Left cardiac atrium (tissue), 4 donors: ENCODE measurements around the gene CENPO. TPM values are rescaled to one million over a fixed set of nuclear protein-coding genes. Genes with fewer than 3 reads are reported as not detected.
"Not testable (repeated sequence)": the region's sequence is repeated elsewhere in the genome, so short reads cannot be mapped to it uniquely, and the experiment has no call there.

Source experiments
- ATAC-seq, 2 donors: fragments of 200-7000 bp; cut with Tn5 transposase; one replicate each; pipeline ENCODE4 v1.9.1; 2020; ENCODE audit warnings: mild to moderate bottlenecking in 2 of 2, moderate library complexity in 2 of 2
- DNase-seq: peaks from one replicate; pipeline ENCODE4 v3.0.0-alpha.2; 2020
- intact Hi-C, 2 donors: fragments of 100-400 bp; cut with DNase I; formaldehyde crosslinking; loops; one replicate each; pipeline versions ENCODE4 v1.14.1 to v1.15.1; 2022 to 2023
- total RNA-seq, 2 donors: library from RNA; stranded (reverse); fragmentation: NEBNext Ultra II Directional; extraction: Animal tissue kit (Norgen Biotek cat#: 25700); gene quantifications; one replicate each; pipeline ENCODE4 v1.2.1, GENCODE V29; 2021
- donor health status: DM: no; HTN: yes; CAD: no.
- donor health status: DM: no; HTN: yes; CAD: no; lungs with severe emphysema.
- donor health status: DM: yes; HTN: yes; CAD: no.
- donor health status: Dilated cardiomyopathy.

Gene CENPO
- total RNA-seq, 2 donors from 2014 or later: 3.0 to 4.2 TPM

DNA sequence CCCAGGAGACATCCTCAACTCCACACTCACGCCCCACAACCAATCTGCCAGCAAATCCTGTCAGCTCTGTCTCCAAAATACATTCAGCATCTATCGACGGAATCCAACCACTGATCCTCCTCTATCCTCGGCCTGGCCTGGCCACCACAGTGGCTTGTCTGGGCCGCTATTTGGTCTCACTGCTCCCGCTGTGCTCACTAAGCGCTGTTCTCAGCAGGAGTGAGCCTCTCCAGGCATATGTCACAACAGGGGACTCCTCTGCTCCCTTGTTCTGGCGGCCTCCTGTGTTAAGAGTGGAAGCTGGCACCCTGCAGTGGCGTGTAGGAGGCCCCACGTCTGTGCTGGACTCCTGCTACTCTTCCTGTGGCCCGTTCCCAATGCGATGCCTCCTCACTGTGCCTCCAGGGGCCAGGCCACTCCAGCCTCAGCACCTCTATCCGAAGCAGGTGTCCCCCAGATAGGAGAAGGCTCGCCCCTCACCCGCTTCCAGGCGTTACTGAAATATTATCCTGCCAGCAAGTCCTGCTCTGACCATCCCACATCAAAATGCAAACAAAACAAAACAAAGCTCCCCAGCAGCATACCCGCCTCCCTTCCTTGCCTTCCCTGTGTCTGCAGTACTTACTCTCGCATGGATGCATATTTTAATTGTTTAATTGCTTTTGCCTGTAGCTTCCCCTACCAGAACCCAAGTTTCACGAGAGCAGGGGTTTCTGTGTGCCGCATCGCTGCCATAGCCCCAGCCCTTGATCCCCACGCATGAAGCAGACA is 39.9 kb downstream of the CENPO start:
- ATAC-seq (no peak), DNase-seq (no peak)
- intact Hi-C loops: loop anchor here in 1 of 2 donors (10.0 kb wide), 1 partner anchor 362 kb away; no protein-coding TSS in a partner anchor

DNA sequence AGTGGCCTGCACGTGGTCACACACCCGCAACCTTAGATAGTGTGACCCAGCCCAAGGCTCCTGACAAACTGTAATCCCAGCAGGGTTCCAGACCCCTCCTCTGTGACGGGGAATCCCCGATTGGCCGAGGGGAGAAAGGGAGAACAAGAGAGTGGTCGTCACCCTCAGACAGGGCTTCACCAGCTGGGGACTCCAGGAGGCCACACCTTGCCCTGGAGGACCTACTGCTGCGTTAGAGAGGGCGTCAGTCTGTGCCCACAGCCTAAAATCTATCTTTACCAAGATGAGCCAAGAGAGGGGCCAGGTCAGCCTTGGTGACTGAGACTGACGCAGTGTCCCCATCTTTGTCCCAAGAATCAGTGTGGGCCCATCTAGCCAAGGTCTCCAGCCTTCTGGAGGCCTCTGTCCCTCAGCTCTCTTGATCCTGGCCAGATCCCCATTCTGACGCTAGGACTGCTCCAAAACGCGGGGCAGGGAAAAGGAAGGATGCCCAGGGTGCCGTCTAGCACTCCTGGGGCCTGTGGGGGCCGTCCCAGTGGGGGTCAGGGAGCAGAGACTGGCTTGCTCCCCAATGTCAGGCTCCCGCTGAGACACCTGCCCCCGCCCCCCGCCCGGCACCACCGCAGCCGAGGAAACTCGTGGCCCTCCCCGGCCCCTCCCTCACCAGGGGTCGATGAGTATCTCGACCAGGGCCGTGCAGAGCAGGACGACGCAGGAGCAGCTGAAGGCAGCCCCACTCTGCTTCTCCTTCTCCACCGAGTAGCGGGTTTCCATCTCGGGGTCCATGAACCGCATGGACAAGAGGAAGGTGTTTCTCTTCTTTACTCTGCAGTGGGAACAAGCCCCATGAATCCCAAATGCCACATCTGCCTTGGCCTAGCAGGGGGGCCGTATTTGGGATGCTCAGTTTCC is 40.9 kb downstream of the CENPO start:
- DNase-seq (no peak), ATAC-seq (no peak)
- intact Hi-C loops: loop anchor here in 1 of 2 donors (10.0 kb wide), 1 partner anchor 361 kb away; no protein-coding TSS in a partner anchor

GRCh38 chr2:24834733-24835395 is 41.6 kb downstream of the CENPO start:
- intact Hi-C loops: loop anchor here in 1 of 2 donors (10.0 kb wide), 1 partner anchor 360 kb away; no protein-coding TSS in a partner anchor
- no peak for ATAC-seq
- no peak for DNase-seq

- not testable (repeated sequence) for ATAC-seq, DNase-seq
- intact Hi-C loops: loop anchor here in 1 of 2 donors (10.0 kb wide), 1 partner anchor 359 kb away; no protein-coding TSS in a partner anchor
Observed at GRCh38 chr2:24835411-24835810, 42.2 kb downstream of the CENPO start.

GRCh38 chr2:24836206-24836605 is 43.0 kb downstream of the CENPO start:
- intact Hi-C loops: loop anchor here in 1 of 2 donors (10.0 kb wide), 1 partner anchor 359 kb away; no protein-coding TSS in a partner anchor
- no peak for DNase-seq

GRCh38 chr2:24836706-24837105 is 43.5 kb downstream of the CENPO start:
- DNase-seq (no peak), ATAC-seq (no peak)
- intact Hi-C loops: loop anchor here in 1 of 2 donors (10.0 kb wide), 1 partner anchor 358 kb away; no protein-coding TSS in a partner anchor

More at GRCh38 chr2:24836206-24836605, 43.0 kb downstream of the CENPO start:
- ATAC-seq: no peak

DNA sequence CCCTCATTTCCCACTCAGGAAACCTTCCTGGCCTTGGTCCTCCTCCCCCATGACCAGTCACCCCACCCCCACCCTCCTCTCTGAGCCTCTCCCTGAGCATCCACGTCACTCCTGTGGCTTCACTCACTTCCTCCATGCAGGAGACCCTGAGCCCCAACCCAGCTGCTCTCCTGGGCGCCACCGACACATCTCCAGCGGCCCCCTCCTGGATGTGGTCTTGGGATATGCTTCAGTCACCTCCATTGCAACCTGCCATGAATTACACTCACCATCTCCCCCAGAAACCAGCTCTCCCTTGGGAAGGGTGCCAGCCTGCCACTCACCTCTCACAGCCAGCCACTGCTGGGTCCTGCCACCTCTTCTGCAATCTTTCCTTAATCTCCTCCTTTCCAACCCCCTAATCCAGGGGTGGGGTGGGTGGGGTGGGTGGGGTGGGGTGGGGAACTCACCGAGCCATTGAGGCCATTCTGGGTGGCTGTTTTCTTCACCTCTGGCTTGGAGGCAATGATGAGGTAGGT is 44.8 kb downstream of the CENPO start:
- intact Hi-C loops: loop anchor here in 1 of 2 donors (10.0 kb wide), 1 partner anchor 357 kb away; no protein-coding TSS in a partner anchor
- DNase-seq (no peak), ATAC-seq (no peak)

DNA sequence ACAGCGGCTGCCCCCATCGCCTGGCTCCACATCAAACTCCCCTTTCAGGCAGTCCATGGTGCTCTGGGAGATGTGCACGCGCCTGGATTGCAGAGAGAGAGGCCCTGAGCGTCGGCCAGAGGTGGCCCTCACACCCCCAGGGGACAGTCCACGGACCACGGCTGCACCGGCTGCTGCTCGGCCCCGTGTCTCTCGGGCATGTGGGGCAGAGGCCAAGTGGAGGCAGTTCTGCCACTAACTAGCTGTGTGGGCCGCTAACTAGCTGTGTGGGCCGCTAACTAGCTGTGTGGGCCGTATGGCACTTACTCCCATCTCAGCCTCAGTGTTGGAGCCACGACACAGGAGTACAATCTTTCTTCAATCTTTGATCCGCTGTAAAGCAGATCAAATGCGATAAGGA is 45.3 kb downstream of the CENPO start:
- no peak for DNase-seq
- intact Hi-C loops: loop anchor here in 1 of 2 donors (10.0 kb wide), 1 partner anchor 356 kb away; no protein-coding TSS in a partner anchor
- no peak for ATAC-seq

DNA sequence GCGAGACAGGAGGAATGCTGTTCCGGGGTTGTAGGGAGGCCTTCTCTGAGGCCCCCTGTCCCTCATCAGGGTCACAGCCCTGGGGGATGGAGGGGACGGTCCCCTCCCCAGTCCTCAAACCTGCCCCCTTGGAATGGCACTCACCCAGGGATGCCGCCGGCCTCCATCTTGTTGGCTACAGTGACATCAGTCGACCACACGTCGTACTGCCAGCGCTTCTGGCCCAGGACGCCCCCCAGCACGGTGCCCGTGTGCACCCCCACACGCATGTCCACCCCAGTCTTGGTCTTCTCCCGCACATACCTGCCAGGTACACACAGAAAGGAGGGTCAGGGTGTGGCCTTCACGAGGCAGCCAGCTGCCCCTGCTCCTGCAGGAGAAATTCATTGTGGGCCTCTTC is 46.5 kb downstream of the CENPO start:
- no peak for DNase-seq

DNA sequence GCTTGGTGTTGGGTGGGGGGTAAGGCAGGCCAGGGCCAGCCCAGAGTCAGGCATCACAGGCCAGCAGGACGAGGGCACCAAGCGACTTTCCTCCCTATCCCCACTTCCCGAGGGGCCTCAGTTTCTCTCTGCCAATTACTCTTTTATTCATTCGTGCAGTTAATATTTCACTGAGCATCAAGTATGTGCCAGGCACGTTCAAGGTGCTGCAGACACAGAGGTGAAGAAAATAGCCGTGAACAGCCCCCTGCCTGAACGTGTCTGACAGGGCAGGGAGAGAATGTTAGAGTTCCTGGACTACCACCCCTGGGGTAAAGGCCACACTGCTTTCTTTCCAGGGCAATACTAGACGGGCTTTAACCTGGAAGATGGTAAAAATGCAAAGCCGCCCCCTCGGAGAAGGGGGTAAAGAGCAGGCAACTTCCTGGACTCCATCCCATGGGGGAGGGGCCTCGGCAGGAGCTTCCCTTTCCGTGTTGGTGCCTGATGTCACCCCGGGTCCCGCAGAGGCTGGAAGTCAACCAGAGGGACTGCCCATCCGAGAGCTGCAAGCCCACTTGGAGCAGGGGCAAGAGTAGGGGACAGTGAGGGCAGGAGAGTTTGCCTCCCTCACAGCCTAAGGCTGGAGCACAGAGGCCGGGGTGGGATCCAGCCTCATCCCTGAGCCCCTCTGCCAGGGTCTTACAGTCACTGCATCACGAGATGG is 47.1 kb downstream of the CENPO start:
- DNase-seq (no peak), ATAC-seq (no peak)
- intact Hi-C loops: no loop called here

More for the DNA sequence above, 46.5 kb downstream of the CENPO start:
- intact Hi-C loops: loop anchor here in 1 of 2 donors (10.0 kb wide), 1 partner anchor 355 kb away; no protein-coding TSS in a partner anchor
- ATAC-seq: no peak

GRCh38 chr2:24840962-24841945 is 48.0 kb downstream of the CENPO start:
- intact Hi-C loops: no loop called here
- DNase-seq (no peak), ATAC-seq (no peak)

DNA sequence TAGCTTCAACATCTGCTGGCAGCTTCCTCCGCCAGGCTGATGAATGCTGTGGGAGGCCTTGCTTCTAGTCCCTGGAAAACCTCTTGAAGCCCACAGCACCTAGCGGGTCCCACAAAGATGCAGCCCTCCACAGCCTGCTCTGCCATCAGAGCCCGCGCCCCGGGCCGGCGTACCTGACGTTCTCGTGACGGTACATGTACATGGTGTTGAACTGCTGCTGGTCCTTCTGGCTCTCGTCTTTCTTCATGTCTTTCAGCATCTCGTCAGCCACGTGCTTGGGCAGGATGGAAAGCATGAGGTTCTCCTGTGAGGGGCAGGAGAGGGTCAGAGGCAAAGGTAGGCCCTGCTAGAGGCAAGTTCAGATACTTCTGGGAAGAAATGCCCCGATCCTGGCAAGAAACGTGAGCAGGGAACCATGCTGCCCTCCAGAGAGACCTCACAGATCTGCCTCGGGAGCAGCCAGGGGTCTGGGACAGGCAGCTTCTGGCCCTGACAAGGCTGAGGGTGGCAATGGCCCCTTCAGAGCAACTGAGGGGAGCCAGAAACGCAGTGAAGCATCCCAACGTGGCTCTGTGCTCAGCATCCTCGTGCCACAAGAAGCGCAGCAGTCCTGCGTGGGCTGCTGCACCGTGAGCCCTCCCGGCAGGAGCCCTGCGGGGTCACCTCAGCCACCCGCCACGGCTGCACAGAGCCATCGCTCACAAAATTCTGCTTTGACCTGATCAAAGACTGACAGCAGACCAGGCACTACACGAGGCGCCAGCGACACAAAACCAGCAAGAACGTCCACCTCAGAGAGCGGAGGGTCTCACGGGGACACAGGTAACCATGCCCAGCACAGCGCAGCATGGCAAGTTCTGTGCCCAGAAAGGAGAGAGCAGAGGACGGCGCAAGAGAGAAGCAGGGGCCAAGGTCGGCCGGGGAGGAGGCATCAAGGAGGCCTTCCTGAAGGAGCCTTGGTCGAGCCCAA is 49.1 kb downstream of the CENPO start:
- no peak for ATAC-seq
- DNase-seq: no peak
- intact Hi-C loops: no loop called here

DNA sequence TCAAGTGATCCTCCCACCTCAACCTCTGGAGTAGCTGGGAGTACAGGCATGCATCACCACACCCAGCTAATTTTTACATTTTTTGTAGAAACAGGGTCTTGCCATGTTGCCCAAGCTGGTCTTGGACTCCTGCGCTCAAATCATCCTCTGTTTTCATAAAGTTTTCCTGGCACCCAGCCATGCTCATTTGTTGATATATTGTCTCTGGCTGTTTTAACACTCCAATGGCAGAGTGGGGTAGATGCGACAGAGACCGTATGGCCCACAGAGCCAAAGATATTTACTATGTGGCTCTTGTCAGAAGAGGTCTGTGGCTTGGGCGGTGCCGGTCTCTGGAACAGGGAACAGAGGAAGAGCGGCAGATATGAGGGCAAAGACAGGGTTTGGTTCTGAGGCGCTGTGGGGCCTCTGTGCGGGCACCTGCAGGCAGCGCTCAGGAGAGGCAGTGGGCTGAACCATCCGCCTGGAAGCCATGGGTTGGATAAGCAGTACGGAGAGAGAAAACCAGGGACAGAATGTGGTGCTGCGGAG is 50.2 kb downstream of the CENPO start:
- ATAC-seq (no peak), DNase-seq (no peak)
- intact Hi-C loops: no loop called here

DNA sequence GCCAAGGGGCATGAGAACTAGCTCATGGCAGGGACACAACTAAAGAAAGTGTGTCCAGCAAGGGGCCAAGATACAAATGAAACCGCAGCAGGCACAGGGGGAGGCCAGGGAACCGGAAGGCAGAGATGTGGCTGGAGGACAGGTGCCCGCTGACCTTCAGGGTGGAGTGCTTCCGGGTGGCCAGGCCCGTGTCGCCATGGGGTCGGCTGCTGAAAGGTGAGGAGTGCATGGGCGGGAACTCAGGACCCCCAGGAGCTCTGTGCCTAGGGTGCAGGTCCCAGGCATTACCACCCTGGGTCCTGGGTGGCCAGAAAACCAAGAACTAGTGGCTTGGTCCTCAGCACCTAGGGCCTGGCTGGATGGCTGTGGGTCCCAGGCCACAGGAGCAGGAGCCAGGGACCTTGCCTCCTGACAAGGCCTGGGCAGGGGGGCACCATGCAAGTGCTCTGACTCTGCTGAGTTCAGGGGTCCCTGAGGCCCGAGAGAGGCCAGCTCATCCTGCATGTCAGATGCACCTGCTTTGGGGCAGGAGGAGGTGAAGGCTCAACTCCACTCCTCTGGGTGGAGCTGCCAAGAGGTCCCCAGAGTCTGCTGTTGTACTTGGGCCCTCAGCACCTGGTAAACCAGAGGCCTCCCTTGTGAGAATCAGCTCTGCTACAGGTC is 50.9 kb downstream of the CENPO start:
- no peak for ATAC-seq
- DNase-seq: no peak
- intact Hi-C loops: no loop called here

- intact Hi-C loops: no loop called here
- ATAC-seq (no peak), DNase-seq (no peak)
Observed at GRCh38 chr2:24845691-24846090, 52.5 kb downstream of the CENPO start.
